ENCODE results near the gene AP3B1.

Gene AP3B1

DNA sequence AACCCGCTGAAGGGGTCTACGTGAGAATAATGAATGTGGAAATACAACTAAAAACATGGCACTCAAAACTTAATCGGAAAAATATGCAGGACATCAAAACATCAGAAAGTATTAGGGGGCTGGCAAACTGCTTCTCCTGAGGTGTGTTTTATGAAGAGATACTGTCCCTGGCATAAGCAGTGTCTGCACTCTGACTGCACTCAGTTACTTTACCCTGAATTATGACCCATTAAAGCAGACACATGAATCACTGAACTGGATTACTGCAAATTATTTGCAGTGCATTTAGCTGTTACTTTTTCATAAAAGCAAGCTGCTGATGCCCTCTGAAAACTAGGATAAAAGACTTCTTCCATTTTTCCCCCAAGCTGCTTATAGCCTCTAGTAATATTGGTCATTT, 164.9 kb downstream of the AP3B1 start:
- no peaks in the 10 kb centered on the region for H3K27me3 ChIP-seq (ENCODE audit: insufficient read depth, low read length, poor library complexity, severe bottlenecking)
- no peaks in the 10 kb centered on the region for H3K9me2 ChIP-seq (replicated peaks; ENCODE audit: low read depth, low read length)
- H3F3A ChIP-seq (ENCODE audit: low read depth) = no peaks in the 10 kb centered on the region
- H3K9me3 ChIP-seq (ENCODE audit: insufficient read depth, low read depth, low read length) = no peaks in the 10 kb centered on the region
- no peak overlapping the region for H3K9ac ChIP-seq (ENCODE audit: low read depth, low read length, poor library complexity, severe bottlenecking)
- TF ChIP-seq CTCF (conservative IDR thresholded peaks at IDR 0.05; ENCODE audit: low read length) = no peak
- TF ChIP-seq EZH2phosphoT487 (IDR thresholded peaks at IDR 0.05; ENCODE audit: borderline replicate concordance) = no peak
- H3K4me2 ChIP-seq (ENCODE audit: low read depth, low read length, poor library complexity, severe bottlenecking) = no peak overlapping the region
- no peak overlapping the region for H2AFZ ChIP-seq (ENCODE audit: low read length)
- H3K36me3 ChIP-seq (ENCODE audit: insufficient read depth, low read length) = peaks cover 15% of the 10 kb centered on the region; the same call in 1 of the 2 replicates
- H4K20me1 ChIP-seq (ENCODE audit: insufficient read depth, low read length, poor library complexity, severe bottlenecking) = no peaks in the 10 kb centered on the region
- no peak overlapping the region for H3K4me3 ChIP-seq (ENCODE audit: low read length, poor library complexity, severe bottlenecking)
- no peaks in the 10 kb centered on the region for H3K4me1 ChIP-seq (ENCODE audit: insufficient read depth, low read length, poor library complexity, severe bottlenecking)
- H3K79me2 ChIP-seq (ENCODE audit: insufficient read depth, low read length) = no peaks in the 10 kb centered on the region

DNA sequence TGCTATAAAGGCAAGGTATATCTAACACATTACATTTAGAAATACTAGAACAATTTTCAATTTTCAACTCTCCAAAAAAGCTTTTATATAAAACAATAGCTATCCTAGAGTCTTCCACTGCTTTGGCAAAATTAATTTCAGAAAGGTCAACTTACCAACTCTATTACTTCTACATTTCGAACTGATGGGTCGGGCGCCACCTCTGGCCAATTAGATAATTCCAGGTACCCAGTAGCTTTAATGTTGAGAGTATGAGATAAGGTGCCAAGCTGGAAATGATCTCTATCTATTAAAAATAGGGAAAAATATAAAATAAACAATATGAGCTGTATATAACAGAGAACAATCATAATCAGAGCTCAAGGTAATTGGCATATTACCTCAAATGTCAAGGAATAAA, 166.6 kb downstream of the AP3B1 start:
- H3K27me3 ChIP-seq (ENCODE audit: insufficient read depth, low read length, poor library complexity, severe bottlenecking) = no peaks in the 10 kb centered on the region
- no peaks in the 10 kb centered on the region for H3K79me2 ChIP-seq (ENCODE audit: insufficient read depth, low read length)
- H2AFZ ChIP-seq (ENCODE audit: low read length) = no peak overlapping the region
- TF ChIP-seq EZH2phosphoT487 (IDR thresholded peaks at IDR 0.05; ENCODE audit: borderline replicate concordance) (no peak), CTCF (conservative IDR thresholded peaks at IDR 0.05; ENCODE audit: low read length) (peak; percentile 63)
- no peak overlapping the region for H3K9ac ChIP-seq (ENCODE audit: low read depth, low read length, poor library complexity, severe bottlenecking)
- H3K9me3 ChIP-seq (ENCODE audit: insufficient read depth, low read depth, low read length) = no peaks in the 10 kb centered on the region
- no peaks in the 10 kb centered on the region for H3K4me1 ChIP-seq (ENCODE audit: insufficient read depth, low read length, poor library complexity, severe bottlenecking)
- no peaks in the 10 kb centered on the region for H3F3A ChIP-seq (ENCODE audit: low read depth)
- H4K20me1 ChIP-seq (ENCODE audit: insufficient read depth, low read length, poor library complexity, severe bottlenecking) = no peaks in the 10 kb centered on the region
- no peak overlapping the region for H3K4me3 ChIP-seq (ENCODE audit: low read length, poor library complexity, severe bottlenecking)
- no peak overlapping the region for H3K4me2 ChIP-seq (ENCODE audit: low read depth, low read length, poor library complexity, severe bottlenecking)
- no peaks in the 10 kb centered on the region for H3K9me2 ChIP-seq (replicated peaks; ENCODE audit: low read depth, low read length)
- peaks cover 19% of the 10 kb centered on the region; the same call in 1 of the 2 replicates for H3K36me3 ChIP-seq (ENCODE audit: insufficient read depth, low read length)

DNA sequence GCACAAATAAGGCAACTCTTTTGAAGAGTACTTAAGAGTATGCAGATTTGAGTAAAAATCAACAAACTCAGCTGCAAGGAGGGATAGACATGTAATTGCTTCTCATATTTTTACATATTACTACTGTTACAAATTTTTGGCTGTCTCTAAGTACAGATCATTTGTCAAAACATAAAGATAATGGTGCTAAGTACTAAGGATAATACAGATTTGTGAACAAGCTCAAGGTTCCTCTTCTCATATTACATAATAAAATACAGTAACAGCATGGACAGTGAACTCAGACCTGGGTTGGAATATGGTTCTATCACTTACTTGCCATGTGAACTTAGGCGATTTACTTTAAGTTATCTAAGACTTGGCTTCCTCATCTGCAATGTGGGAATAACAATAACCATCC, 168.0 kb downstream of the AP3B1 start:
- Histone ChIP-seq H3K4me3 (ENCODE audit: low read length, poor library complexity, severe bottlenecking) (no peak overlapping the region), H3K9me2 (replicated peaks; ENCODE audit: low read depth, low read length) (no peaks in the 10 kb centered on the region), H3K36me3 (ENCODE audit: insufficient read depth, low read length) (peaks cover 19% of the 10 kb centered on the region; the same call in 1 of the 2 replicates), H3K4me1 (ENCODE audit: insufficient read depth, low read length, poor library complexity, severe bottlenecking) (no peaks in the 10 kb centered on the region), H3K9ac (ENCODE audit: low read depth, low read length, poor library complexity, severe bottlenecking) (no peak overlapping the region), H3K79me2 (ENCODE audit: insufficient read depth, low read length) (no peaks in the 10 kb centered on the region), H4K20me1 (ENCODE audit: insufficient read depth, low read length, poor library complexity, severe bottlenecking) (no peaks in the 10 kb centered on the region), H2AFZ (ENCODE audit: low read length) (no peak overlapping the region), H3F3A (ENCODE audit: low read depth) (no peaks in the 10 kb centered on the region), H3K9me3 (ENCODE audit: insufficient read depth, low read depth, low read length) (no peaks in the 10 kb centered on the region), H3K27me3 (ENCODE audit: insufficient read depth, low read length, poor library complexity, severe bottlenecking) (no peaks in the 10 kb centered on the region), H3K4me2 (ENCODE audit: low read depth, low read length, poor library complexity, severe bottlenecking) (no peak overlapping the region)
- TF ChIP-seq EZH2phosphoT487 (IDR thresholded peaks at IDR 0.05; ENCODE audit: borderline replicate concordance) = no peak
- no peak for TF ChIP-seq CTCF (conservative IDR thresholded peaks at IDR 0.05; ENCODE audit: low read length)
